Brain microvascular endothelial cell (primary cell): ENCODE results near the gene GABRP.

Source experiments
- DNase-seq: peaks from one replicate; pipeline ENCODE4 v3.0.0-alpha.2; 2020
- H3K27ac ChIP-seq: fragments of 250-450 bp; sonication (Bioruptor Pico); 2 replicates; pipeline ENCODE4 v1.5.1; 2020; ENCODE audit warnings: mild to moderate bottlenecking, moderate library complexity
- H3K27me3 ChIP-seq: fragments of 250-450 bp; sonication (Bioruptor Pico); replicated peaks from 2 replicates; pipeline ENCODE4 v1.5.1; 2020; ENCODE audit warnings: mild to moderate bottlenecking
- H3K36me3 ChIP-seq: fragments of 250-450 bp; sonication (Bioruptor Pico); replicated peaks from 2 replicates; pipeline ENCODE4 v1.5.1; 2020; ENCODE audit warnings: mild to moderate bottlenecking
- H3K4me3 ChIP-seq: 2 replicates; pipeline ENCODE4 v1.5.1; 2011; ENCODE audit warnings: low read depth, mild to moderate bottlenecking, control low read depth, low read length, moderate library complexity
- in situ Hi-C: cut with HindIII; loops from 2 replicates; pipeline ENCODE4 v1.10.0; 2017; ENCODE audit warnings: low sequenced_read_pairs, low pct_ligation_motif_present
- TF ChIP-seq, protein P1 (sequence below): IDR thresholded peaks from 2 replicates; pipeline ENCODE4 v1.5.1; 2011; ENCODE audit warnings: low read depth, mild to moderate bottlenecking, moderate library complexity, low read length, control low read depth, inconsistent platforms; ENCODE audit errors: missing control alignments

The GABRP gene, protein sequence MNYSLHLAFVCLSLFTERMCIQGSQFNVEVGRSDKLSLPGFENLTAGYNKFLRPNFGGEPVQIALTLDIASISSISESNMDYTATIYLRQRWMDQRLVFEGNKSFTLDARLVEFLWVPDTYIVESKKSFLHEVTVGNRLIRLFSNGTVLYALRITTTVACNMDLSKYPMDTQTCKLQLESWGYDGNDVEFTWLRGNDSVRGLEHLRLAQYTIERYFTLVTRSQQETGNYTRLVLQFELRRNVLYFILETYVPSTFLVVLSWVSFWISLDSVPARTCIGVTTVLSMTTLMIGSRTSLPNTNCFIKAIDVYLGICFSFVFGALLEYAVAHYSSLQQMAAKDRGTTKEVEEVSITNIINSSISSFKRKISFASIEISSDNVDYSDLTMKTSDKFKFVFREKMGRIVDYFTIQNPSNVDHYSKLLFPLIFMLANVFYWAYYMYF

DNA sequence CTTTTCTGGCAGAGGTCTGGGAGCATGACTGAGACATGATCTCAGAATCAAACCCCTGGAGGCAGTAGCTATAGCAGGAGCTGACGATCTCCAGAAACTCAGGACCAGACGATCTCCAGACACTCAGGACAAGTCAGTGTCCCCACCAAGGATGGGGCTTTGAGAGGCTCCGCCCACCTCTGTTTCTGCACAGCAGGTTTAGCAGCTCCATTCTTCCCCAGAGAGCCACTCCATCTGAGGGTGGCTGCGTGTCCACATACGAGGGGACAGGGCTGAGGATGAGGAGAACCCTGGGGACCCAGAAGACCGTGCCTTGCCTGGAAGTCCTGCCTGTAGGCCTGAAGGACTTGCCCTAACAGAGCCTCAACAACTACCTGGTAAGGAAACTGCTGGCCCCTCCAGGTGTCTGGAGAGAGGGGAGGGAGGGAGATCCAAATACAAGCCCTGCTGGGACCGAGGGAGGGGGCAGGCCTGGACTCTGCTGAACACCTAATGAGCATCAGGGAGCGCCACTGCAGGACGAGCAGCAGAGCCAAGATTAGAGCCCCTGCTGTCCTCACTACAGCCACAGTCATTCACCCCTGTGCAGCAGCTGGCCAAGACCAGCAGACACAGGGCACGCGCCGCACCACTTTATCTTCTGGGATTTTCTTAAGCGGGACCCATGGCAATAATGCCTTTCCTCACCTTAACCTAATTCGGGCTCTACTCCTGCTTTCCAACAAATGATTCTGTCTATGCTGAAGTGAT, at the start of gene GABRP:
GABRP (plus strand) TSS at position 228 of the 750 bp plus-strand sequence. CDS start 4,891 bp downstream, outside the sequence.
- Histone ChIP-seq H3K4me3 (no peak within 1 kb of the TSS), H3K36me3 (no peaks in the 10 kb centered on the region), H3K27me3 (no peaks in the 10 kb centered on the region), H3K27ac (no peak within 1 kb of the TSS)
- in situ Hi-C loops, result no loop called here
- no peak for DNase-seq
- TF ChIP-seq, protein P1, sequence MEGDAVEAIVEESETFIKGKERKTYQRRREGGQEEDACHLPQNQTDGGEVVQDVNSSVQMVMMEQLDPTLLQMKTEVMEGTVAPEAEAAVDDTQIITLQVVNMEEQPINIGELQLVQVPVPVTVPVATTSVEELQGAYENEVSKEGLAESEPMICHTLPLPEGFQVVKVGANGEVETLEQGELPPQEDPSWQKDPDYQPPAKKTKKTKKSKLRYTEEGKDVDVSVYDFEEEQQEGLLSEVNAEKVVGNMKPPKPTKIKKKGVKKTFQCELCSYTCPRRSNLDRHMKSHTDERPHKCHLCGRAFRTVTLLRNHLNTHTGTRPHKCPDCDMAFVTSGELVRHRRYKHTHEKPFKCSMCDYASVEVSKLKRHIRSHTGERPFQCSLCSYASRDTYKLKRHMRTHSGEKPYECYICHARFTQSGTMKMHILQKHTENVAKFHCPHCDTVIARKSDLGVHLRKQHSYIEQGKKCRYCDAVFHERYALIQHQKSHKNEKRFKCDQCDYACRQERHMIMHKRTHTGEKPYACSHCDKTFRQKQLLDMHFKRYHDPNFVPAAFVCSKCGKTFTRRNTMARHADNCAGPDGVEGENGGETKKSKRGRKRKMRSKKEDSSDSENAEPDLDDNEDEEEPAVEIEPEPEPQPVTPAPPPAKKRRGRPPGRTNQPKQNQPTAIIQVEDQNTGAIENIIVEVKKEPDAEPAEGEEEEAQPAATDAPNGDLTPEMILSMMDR, result no peak

DNA sequence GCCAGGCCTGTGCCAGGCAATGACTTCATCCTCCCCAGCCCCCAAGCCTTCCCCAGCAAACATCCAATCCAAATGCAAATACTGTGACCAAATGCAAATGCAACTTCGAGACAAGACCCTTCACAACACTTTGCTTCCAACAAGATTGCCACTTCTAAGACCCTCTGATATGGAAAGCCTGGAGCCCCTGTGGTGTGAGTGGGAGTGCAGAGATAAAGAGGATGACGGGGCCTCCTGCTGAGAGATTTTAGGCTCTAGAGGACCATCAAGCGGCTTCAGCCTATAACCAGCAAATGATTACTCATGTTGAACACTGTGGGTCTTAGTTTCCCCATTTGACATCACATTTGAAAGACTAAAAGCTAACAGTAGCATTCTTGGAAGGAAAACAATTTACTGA, 46.6 kb upstream of the GABRP start:
- TF ChIP-seq, protein P1, result no peak
- Histone ChIP-seq H3K27ac (no peak overlapping the region), H3K36me3 (no peaks in the 10 kb centered on the region), H3K27me3 (no peaks in the 10 kb centered on the region), H3K4me3 (no peak overlapping the region)
- no peak for DNase-seq
- in situ Hi-C loops, result no loop called here

DNA sequence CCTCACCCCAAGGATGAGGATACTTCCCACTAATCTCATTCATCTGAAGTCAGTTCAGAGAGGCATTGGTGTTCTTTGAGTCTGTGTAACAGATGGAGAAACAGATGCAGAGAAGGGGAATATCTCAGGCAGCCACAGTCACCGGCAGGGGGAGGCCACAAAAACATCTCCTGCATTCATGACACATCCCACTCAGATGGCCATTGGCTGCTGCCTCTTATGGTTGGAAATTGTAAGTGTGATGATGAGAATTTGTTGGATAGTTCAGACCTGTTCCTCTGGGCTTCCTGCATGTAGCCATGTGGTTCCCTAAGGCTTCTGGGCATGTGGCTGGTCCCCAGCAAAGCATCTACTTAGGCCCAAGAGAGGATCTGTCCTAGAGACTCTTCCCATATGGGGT, 45.9 kb upstream of the GABRP start:
- H3K27me3 ChIP-seq, result no peaks in the 10 kb centered on the region
- no peak for DNase-seq

DNA sequence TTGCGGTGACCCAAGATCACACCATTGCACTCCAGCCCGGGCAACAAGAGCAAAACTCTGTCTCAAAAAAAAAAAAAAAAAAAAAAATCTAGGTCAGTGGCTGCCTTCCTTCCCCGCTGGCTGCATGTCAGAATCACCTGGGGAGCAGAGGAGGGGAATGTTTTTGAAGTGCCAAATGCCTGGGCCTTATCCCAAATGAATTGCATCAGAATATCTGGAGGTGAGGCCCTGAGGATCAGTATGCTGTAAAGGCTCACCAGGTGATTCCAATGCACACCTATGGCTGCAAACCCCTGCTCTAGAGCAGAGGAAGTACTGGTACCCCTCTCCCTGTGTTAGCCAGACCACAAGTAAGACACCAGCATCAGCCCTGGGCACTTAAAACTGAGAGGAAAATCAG, 44.7 kb upstream of the GABRP start:
- TF ChIP-seq, protein P1, result no peak
- H3K4me3 ChIP-seq, result no peak overlapping the region
- DNase-seq, result no peak
- no peaks in the 10 kb centered on the region for H3K27me3 ChIP-seq
- H3K36me3 ChIP-seq, result no peaks in the 10 kb centered on the region
- no peak overlapping the region for H3K27ac ChIP-seq
- in situ Hi-C loops, result no loop called here

More for the DNA sequence above, 45.9 kb upstream of the GABRP start:
- no peak overlapping the region for H3K27ac ChIP-seq
- TF ChIP-seq, protein P1, result no peak
- in situ Hi-C loops, result no loop called here
- no peaks in the 10 kb centered on the region for H3K36me3 ChIP-seq
- no peak overlapping the region for H3K4me3 ChIP-seq

DNA sequence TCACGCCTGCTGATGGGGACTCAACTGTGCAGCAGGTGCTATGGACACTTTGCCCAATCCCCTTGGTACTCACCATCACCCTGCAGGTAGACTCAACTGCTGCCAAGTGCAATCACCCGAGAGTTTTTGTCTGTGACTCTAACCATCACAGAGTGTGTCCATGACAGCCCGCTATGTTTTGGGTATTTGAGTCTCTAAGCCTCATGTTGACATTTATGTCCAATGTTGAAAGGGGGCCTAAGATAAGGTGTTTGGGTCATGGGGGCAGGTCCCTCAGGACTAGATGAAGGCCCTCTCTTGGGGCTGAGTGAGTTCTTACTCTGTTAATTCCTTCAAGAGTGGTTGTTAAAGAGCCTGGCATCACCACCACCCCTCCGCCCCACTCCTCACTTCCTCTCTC, 44.1 kb upstream of the GABRP start:
- TF ChIP-seq, protein P1, result no peak
- in situ Hi-C loops, result no loop called here
- H3K4me3 ChIP-seq, result no peak overlapping the region
- DNase-seq, result no peak
- H3K27me3 ChIP-seq, result peaks cover 2% of the 10 kb centered on the region
- H3K27ac ChIP-seq, result no peak overlapping the region
- no peaks in the 10 kb centered on the region for H3K36me3 ChIP-seq
